Upper lobe of right lung (tissue), 1 donor: Measurements from ENCODE around the gene PMP22. TPM values are rescaled to one million over a fixed set of nuclear protein-coding genes. Genes with fewer than 3 reads are reported as not detected.

Source experiments
- ATAC-seq: fragments of 200-7000 bp; cut with Tn5 transposase; one replicate; pipeline ENCODE4 v1.9.1; 2020; ENCODE audit warnings: mild to moderate bottlenecking, moderate library complexity
- DNase-seq: peaks from one replicate; pipeline ENCODE4 v3.0.0-alpha.2; 2020
- H3K27ac ChIP-seq: fragments of 200-600 bp; one replicate; pipeline ENCODE4 v1.8.0; 2022
- H3K27me3 ChIP-seq: fragments of 200-600 bp; one replicate; pipeline ENCODE4 v1.8.0; 2022; ENCODE audit warnings: mild to moderate bottlenecking
- H3K36me3 ChIP-seq: fragments of 200-600 bp; one replicate; pipeline ENCODE4 v1.8.0; 2022
- H3K4me1 ChIP-seq: fragments of 200-600 bp; one replicate; pipeline ENCODE4 v1.8.0; 2022
- H3K4me3 ChIP-seq: fragments of 200-600 bp; one replicate; pipeline ENCODE4 v1.8.0; 2022; ENCODE audit warnings: mild to moderate bottlenecking
- H3K9me3 ChIP-seq: fragments of 200-600 bp; one replicate; pipeline ENCODE4 v1.8.0; 2022
- CTCF ChIP-seq: fragments of 200-600 bp; IDR thresholded peaks from one replicate; pipeline ENCODE4 v1.8.0; 2022; ENCODE audit warnings: antibody characterized with exemption
- intact Hi-C: fragments of 100-400 bp; cut with DNase I; formaldehyde crosslinking; loops from one replicate; pipeline ENCODE4 v1.11.0; 2022
- total RNA-seq: library from RNA; stranded (reverse); fragmentation: NEBNext Ultra II Directional; extraction: Animal tissue kit (Norgen Biotek cat#: 25700); gene quantifications from one replicate; pipeline ENCODE4 v1.2.1, GENCODE V29; 2021
- donor health status: DM: no; HTN: yes; CAD: no; lungs with severe emphysema.

The PMP22 gene
- total RNA-seq, 1 donor from 2014 or later: 157 TPM

- peaks cover 19% of the 10 kb centered on the region for H3K4me1 ChIP-seq
- intact Hi-C loops: loop anchor here (5.0 kb wide), 1 partner anchor 239 kb away; no protein-coding TSS in a partner anchor
Measured at GRCh38 chr17:15263206-15263579, 1.9 kb downstream of the PMP22 start.

GRCh38 chr17:15262291-15263205 is 2.6 kb downstream of the PMP22 start:
- intact Hi-C loops: loop anchor here (5.0 kb wide), 1 partner anchor 240 kb away; no protein-coding TSS in a partner anchor
- H3K9me3 ChIP-seq: no peaks in the 10 kb centered on the region
- peaks cover 21% of the 10 kb centered on the region for H3K36me3 ChIP-seq
- H3K27me3 ChIP-seq: no peaks in the 10 kb centered on the region
- H3K27ac ChIP-seq: peak overlapping the region; percentile 90
- ATAC-seq (peak; percentile 84), DNase-seq (peak; percentile 87)
- peaks cover 25% of the 10 kb centered on the region for H3K4me1 ChIP-seq
- peak overlapping the region; percentile 62 for H3K4me3 ChIP-seq
- no peak for TF ChIP-seq CTCF

More at GRCh38 chr17:15263206-15263579, 1.9 kb downstream of the PMP22 start:
- no peaks in the 10 kb centered on the region for H3K27me3 ChIP-seq
- no peaks in the 10 kb centered on the region for H3K9me3 ChIP-seq
- peak overlapping the region; percentile 62 for H3K4me3 ChIP-seq
- peak overlapping the region; percentile 90 for H3K27ac ChIP-seq
- H3K36me3 ChIP-seq: peaks cover 15% of the 10 kb centered on the region
- DNase-seq (peak; percentile 78), ATAC-seq (peak; percentile 20)
- no peak for TF ChIP-seq CTCF

GRCh38 chr17:15261802-15262290 is 3.3 kb downstream of the PMP22 start:
- H3K27ac ChIP-seq: peak overlapping the region; percentile 90
- no peak for DNase-seq
- no peak for ATAC-seq

DNA sequence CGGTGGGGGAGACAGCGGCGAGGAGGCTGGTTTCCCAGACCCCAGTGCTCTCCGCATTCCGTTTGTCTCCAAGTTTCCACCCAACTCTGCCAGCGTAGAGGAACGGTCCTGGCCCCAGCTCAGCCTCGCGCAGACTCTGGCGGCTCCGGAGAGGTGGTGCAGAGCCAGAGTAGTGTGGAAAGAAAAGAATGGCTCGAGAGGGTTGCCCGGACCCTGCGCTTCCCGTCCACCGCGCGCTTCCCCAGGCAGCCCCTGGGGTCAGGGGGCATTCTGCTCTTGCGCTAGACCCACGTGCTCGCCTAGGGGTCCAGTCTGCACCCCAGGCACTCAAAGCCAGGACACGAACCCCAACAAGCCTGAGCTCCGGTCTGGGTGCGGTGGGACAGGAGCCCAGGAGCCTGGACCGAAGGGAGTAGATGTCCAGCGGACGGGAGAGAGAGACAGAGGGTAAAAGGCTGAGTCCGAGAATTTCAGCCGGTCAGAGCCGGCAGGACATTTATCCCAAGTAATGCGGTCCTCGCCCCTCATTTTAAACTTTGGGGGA is 3.8 kb downstream of the PMP22 start:
- Histone ChIP-seq H3K27me3 (no peaks in the 10 kb centered on the region), H3K9me3 (no peaks in the 10 kb centered on the region), H3K4me3 (peak overlapping the region; percentile 62), H3K27ac (peak overlapping the region; percentile 90), H3K4me1 (peaks cover 36% of the 10 kb centered on the region), H3K36me3 (peaks cover 27% of the 10 kb centered on the region)
- intact Hi-C loops: loop anchor here (5.0 kb wide), 1 partner anchor 241 kb away; no protein-coding TSS in a partner anchor
- peak; percentile 10 for ATAC-seq
- DNase-seq: peak; percentile 70
- no peak for TF ChIP-seq CTCF

More at GRCh38 chr17:15261802-15262290, 3.3 kb downstream of the PMP22 start:
- no peak for TF ChIP-seq CTCF
- intact Hi-C loops: loop anchor here (5.0 kb wide), 1 partner anchor 240 kb away; no protein-coding TSS in a partner anchor
- no peaks in the 10 kb centered on the region for H3K9me3 ChIP-seq
- peaks cover 22% of the 10 kb centered on the region for H3K36me3 ChIP-seq
- H3K4me3 ChIP-seq: peak overlapping the region; percentile 62
- peaks cover 31% of the 10 kb centered on the region for H3K4me1 ChIP-seq
- no peaks in the 10 kb centered on the region for H3K27me3 ChIP-seq

- Histone ChIP-seq H3K27ac (peak overlapping the region; percentile 90), H3K27me3 (no peaks in the 10 kb centered on the region), H3K4me3 (peak overlapping the region; percentile 62), H3K9me3 (no peaks in the 10 kb centered on the region), H3K36me3 (peaks cover 34% of the 10 kb centered on the region), H3K4me1 (peaks cover 40% of the 10 kb centered on the region)
- intact Hi-C loops: loop anchor here (5.0 kb wide), 1 partner anchor 242 kb away; no protein-coding TSS in a partner anchor
- peak; percentile 89 for ATAC-seq
- peak; percentile 81 for TF ChIP-seq CTCF
- DNase-seq: peak; percentile 92
Measured at GRCh38 chr17:15260376-15261257, 4.5 kb downstream of the PMP22 start.
